GM21576 (cell line): ENCODE measurements around the gene GHSR.

ENCODE experiments used
- ATAC-seq: cut with Tn5 transposase; IDR thresholded peaks from one replicate; pipeline ENCODE4 v1.9.1; 2021; ENCODE audit warnings: mild to moderate bottlenecking, moderate library complexity; ENCODE audit not compliant: unreplicated experiment

Gene GHSR

GRCh38 chr3:172441581-172441980, 6.7 kb downstream of the GHSR start:
- no peak for ATAC-seq

- no peak for ATAC-seq
Measured at GRCh38 chr3:172438186-172438585, 10.1 kb downstream of the GHSR start.

GRCh38 chr3:172437713-172438112, 10.5 kb downstream of the GHSR start:
- ATAC-seq: no peak

- ATAC-seq: no peak
Measured at GRCh38 chr3:172415323-172415722, 32.9 kb downstream of the GHSR start.

- no peak for ATAC-seq
Measured at GRCh38 chr3:172411478-172411947, 36.7 kb downstream of the GHSR start.

GRCh38 chr3:172410702-172411477, 37.4 kb downstream of the GHSR start:
- ATAC-seq: no peak

GRCh38 chr3:172407872-172408271, 40.4 kb downstream of the GHSR start:
- ATAC-seq: no peak

- no peak for ATAC-seq
Measured at GRCh38 chr3:172405914-172406313, 42.3 kb downstream of the GHSR start.

- ATAC-seq: no peak
Measured at GRCh38 chr3:172404237-172404962, 43.9 kb downstream of the GHSR start.

- ATAC-seq: no peak
Measured at GRCh38 chr3:172402892-172403643, 45.2 kb downstream of the GHSR start.

- no peak for ATAC-seq
Measured at GRCh38 chr3:172402090-172402489, 46.2 kb downstream of the GHSR start.

- ATAC-seq: no peak
Measured at GRCh38 chr3:172398484-172398883, 49.8 kb downstream of the GHSR start.

GRCh38 chr3:172397716-172398405, 50.4 kb downstream of the GHSR start:
- ATAC-seq: no peak

GRCh38 chr3:172396400-172396799, 51.9 kb downstream of the GHSR start:
- no peak for ATAC-seq

- ATAC-seq: no peak
Measured at GRCh38 chr3:172394692-172395091, 53.6 kb downstream of the GHSR start.
